ENCODE results near the gene ZNF512B.
"Not testable (repeated sequence)": the region's sequence is repeated elsewhere in the genome, so short reads cannot be mapped to it uniquely, and the experiment has no call there.

ZNF512B gene, protein sequence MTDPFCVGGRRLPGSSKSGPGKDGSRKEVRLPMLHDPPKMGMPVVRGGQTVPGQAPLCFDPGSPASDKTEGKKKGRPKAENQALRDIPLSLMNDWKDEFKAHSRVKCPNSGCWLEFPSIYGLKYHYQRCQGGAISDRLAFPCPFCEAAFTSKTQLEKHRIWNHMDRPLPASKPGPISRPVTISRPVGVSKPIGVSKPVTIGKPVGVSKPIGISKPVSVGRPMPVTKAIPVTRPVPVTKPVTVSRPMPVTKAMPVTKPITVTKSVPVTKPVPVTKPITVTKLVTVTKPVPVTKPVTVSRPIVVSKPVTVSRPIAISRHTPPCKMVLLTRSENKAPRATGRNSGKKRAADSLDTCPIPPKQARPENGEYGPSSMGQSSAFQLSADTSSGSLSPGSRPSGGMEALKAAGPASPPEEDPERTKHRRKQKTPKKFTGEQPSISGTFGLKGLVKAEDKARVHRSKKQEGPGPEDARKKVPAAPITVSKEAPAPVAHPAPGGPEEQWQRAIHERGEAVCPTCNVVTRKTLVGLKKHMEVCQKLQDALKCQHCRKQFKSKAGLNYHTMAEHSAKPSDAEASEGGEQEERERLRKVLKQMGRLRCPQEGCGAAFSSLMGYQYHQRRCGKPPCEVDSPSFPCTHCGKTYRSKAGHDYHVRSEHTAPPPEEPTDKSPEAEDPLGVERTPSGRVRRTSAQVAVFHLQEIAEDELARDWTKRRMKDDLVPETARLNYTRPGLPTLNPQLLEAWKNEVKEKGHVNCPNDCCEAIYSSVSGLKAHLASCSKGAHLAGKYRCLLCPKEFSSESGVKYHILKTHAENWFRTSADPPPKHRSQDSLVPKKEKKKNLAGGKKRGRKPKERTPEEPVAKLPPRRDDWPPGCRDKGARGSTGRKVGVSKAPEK

DNA sequence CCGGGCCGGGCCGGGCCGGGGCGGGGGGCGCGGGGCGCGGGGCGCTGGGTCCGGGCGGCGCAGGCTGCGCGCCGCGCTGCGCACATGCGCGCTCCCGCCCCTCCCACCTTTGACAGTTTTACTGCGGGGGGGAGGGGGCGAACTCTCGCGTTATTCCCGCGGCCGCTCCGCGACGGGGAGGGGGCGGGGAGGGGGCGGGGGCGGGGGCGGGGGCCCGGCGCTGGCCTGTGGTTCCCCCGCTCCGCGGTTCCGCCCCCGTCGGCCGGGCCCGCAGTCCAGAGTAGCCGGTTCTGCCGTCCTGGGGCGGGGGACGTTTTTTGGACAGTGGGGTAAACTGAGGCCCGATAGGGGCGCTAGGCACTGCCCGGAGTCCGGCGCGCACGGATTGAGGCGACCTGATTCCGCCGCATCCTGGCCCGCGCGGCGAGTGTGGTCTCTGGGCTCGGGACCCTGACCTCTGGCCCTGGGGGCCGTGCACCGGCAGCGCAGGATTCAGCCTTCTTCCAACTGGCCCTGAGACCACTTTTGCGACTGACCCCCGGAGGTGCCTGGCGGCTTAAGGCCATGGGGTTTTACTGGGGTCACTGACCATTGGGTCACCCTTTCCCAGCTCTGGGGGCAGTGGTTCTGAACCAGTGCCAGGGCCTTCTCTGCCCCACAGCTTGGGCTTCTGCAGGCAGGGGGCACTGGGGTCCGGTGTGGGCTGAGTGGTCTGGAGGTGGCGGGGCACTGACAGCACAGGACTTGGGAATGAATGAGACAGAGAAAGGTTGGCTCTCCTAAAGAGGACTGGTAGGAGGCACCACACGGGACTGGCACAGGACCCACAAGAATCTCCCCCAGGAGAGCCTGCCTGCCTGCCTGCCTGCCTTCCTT, at the start of gene ZNF512B:
ZNF512B (minus strand) TSS at position 93 of the 876 bp plus-strand sequence. CDS start 1,980 bp downstream, outside the sequence.
- no peak for DNase-seq (ENCODE audit: low spot score)

DNA sequence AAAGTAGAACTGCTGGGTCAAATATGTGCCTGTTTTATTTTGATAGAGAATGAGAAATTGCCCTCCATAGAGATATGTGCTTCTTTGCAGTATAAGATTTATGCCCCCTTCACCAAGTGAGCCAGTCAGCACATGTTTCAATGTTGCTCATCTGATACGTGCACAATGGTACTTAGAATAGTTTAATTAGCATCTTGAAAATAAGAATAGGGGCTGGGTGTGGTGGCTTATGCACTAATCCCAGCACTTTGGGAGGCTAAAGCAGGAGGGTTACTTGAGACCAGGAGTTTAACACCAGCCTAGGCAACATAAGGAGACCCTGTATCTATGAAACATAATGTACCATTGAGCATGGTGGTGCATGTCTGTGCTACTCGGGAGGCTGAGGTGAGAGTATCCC, 45.9 kb upstream of the ZNF512B start:
- no peak for DNase-seq (ENCODE audit: low spot score)

DNA sequence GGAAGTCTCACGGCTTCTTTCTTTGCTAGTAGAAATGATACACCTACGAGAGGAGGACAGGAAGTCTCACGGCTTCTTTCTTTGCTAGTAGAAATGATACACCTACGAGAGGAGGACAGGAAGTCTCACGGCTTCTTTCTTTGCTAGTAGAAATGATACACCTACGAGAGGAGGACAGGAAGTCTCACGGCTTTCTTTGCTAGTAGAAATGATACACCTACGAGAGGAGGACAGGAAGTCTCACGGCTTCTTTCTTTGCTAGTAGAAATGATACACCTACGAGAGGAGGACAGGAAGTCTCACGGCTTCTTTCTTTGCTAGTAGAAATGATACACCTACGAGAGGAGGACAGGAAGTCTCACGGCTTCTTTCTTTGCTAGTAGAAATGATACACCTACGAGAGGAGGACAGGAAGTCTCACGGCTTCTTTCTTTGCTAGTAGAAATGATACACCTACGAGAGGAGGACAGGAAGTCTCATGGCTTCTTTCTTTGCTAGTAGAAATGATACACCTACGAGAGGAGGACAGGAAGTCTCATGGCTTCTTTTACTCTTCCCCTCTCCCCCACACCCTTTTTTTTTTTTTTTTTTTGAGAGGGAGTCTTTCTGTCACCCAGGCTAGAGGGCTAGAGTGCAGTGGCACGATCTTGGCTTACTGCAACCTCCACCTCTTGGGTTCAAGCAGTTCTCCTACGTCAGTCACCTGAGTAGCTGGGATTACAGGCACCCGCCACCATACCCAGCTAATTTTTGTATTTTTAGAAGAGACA, 42.8 kb upstream of the ZNF512B start:
- DNase-seq (ENCODE audit: low spot score): not testable (repeated sequence)

DNA sequence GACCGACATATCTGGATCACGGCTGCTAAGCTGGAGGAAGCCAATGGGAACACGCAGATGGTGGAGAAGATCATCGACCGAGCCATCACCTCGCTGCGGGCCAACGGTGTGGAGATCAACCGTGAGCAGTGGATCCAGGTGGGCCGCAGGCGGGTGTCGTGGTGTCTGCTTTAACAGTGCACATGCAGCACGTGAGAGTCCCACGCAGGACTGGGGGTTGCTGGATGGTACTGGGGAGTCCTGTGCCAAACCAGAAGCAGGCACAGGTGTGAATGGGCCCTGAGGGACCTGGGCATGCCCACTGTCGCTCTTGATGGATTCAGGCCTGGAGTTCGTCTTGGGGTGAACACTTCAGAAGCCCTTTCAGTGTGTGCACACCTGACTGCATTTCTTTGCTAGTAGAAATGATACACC, 41.6 kb upstream of the ZNF512B start:
- DNase-seq (ENCODE audit: low spot score): no peak

DNA sequence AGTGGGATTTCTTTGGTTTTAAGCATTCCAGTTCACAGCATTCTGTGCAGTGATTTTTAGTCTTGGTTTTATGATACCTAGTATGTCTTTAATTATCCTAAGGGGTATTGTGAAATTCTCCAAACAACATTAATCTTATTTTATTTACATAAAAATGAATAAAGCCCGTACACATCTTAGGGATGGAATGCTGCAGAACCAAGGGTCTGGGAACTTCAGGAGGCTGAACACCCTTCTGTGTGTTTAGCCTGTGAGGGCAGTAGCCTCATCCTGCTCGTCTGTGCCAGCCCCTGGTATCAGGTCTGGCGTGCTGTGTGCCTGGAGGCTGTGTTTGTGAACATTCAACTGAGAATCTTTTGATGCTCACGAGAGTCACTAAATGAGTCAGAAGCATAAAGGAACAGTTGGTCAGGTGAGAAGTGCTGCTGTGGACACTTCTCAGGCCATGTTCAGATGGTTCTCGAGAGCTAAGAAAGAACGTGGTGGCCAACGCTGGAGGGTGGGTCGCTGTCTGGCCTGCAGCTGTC, 41.0 kb upstream of the ZNF512B start:
- no peak for DNase-seq (ENCODE audit: low spot score)

DNA sequence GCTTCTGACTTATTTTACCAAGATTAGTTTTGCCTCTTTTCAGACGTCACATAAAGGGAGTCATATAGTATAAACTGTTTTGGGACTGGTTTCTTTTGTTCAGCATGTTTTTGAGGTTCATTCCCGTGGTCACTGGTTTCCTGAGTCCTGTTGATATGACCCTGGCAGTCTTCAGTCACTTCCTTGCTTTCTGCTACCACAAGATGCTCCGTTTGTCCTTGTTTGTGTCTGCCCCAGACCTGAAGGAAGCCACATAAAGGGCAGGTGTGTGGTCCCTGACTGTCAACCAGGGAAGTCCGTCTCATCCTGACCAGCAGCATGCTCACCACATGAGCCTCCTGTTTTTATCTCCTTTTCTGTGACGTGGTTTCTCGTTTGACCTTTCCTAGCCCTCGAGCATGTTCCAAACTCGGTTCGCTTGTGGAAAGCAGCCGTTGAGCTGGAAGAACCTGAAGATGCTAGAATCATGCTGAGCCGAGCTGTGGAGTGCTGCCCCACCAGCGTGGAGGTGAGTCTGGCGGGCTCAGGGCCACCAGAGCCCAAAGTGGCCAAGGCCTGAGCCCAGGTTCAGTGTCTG, 40.2 kb upstream of the ZNF512B start:
- DNase-seq (ENCODE audit: low spot score): no peak

DNA sequence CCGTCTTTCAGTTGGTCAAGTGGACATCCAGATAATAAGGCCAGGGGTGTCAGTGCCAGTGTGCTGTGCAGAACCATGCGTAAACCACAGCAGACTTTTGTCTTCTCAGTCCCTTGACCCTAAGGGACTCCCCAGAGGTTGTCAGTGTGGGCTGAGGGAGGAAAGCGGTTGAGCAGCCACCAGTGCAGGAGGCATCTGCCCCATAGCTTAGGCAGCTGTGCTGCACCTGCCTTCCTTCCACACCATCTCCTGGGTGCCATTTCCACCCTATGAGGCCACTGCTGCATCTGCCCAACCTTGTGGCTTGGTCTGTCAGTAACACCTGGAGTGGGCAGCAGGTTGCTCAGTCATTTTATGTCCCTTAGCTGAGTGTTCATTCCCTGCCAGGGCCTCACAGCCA, 37.2 kb upstream of the ZNF512B start:
- DNase-seq (ENCODE audit: low spot score): no peak

DNA sequence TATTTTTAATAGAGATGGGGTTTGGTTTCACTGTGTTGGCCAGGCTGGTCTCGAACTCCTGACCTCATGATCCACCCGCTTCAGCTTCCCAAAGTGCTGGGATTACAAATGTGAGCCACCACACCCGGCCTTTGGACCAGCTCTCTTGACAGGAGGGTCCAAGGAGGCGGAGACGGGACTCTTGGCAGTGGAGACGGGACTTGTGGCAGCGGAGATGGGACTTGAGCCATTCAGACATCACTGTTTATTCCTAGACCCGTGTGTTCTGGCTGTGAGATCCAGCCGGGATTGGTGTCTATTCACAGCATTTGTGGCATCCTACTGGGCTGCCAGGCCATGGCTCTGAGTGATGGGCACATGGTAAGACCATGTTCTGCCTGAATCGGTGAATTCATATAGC, 36.8 kb upstream of the ZNF512B start:
- no peak for DNase-seq (ENCODE audit: low spot score)

DNA sequence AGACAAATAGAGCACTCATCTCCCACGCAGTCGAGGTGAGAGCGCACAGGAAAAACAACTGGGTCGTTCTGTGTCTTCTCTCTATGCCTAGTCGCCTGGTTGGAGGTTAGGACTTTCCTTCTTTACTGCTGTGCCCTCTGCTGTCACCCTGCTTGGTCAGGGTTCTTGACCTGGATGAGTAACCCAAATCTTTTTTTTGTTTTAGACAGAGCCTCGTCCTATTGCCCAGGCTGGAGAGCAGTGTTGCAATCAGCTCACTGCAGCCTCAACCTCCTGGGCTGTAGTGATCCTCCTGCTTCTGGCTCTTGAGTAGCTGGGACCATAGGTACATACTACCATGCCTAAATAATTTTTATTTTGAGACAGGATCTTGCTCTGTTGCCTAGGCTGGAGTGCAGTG, 35.7 kb upstream of the ZNF512B start:
- DNase-seq (ENCODE audit: low spot score): no peak

DNA sequence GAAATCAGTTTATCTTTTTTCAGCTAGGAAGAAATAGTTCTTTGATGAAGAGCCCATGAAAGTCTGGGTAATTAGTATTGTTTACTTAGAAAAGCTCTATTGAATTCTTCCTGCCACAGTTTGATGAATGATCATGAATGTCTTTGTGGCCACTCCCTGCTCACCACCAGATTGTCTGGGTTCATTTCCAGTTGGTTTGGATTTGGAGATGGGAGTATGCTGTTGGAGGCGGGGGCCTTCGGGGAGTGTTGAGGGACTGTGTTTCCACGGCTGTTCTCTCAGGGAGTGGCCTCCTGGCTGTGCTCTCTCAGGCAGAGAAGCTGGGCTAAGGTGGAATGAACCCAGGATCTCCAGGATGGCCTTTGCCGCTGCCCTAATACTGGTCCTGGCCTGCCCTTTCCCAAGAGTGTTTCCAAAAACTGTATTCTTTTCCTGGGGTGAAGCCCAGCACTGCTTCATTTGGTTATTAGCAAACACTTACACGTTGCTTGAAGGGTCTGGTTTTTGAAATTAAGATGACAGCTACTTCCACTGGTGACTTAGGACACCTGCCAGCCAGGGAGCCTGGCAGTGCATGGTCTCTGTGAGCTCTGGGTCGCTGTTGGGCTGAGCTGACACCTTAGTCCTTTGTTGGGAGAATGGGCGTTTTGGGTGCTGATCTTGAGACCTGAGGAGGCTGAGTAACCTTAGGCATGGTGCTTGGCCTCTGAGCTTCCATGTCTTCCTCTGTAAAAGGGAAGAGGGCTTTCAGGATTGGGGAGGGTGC, 34.4 kb upstream of the ZNF512B start:
- no peak for DNase-seq (ENCODE audit: low spot score)

DNA sequence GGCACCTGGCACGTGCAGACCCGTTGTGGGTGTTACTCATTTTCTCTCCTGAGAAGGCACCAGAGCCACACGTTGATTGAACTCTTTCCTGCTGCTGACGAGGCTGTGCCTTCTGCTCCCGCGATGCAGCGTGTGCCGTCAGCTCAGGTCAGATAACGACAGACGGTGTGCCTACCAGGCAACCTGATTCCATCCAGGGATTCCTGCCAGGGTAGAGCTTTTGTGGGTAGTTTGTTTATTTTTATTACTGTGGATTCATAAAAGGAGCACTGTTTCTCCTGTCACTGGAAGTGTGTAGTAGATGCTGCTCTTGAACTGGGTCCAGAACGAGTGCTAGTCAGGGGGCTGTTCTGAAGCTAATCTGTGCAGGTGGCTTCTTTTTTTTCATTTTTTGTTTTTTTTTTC, 31.9 kb upstream of the ZNF512B start:
- no peak for DNase-seq (ENCODE audit: low spot score)

DNA sequence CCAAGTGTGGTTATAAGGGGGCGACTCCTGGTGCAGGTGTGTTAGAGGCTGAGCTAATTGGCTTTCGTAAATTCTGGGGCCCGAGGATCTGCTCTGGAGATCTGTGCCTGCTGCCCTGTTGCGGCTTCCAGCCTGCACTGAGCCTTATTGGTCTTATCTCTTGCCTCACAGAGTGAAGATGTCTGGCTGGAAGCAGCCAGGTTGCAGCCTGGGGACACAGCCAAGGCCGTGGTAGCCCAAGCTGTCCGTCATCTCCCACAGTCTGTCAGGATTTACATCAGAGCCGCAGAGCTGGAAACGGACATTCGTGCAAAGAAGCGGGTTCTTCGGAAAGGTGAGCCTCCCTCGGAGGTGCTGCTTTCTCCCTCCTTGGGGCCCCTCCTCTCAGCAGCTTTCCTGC, 31.2 kb upstream of the ZNF512B start:
- DNase-seq (ENCODE audit: low spot score): no peak

DNA sequence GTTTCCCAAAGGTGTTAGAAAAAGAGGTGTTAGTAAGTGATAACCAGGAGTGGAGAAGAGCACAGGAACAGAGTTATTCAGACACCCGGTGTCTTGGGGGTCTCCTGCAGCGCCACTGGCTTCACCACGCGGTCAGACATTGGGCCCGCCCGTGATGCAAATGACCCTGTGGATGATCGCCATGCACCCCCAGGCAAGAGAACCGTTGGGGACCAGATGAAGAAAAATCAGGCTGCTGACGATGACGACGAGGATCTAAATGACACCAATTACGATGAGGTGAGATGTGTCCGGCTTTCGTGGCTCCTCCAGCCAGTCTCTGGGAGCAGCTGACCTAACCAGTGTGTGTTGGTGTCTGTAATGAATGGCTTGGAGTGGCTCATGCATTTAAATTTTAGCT, 13.2 kb upstream of the ZNF512B start:
- no peak for DNase-seq (ENCODE audit: low spot score)

DNA sequence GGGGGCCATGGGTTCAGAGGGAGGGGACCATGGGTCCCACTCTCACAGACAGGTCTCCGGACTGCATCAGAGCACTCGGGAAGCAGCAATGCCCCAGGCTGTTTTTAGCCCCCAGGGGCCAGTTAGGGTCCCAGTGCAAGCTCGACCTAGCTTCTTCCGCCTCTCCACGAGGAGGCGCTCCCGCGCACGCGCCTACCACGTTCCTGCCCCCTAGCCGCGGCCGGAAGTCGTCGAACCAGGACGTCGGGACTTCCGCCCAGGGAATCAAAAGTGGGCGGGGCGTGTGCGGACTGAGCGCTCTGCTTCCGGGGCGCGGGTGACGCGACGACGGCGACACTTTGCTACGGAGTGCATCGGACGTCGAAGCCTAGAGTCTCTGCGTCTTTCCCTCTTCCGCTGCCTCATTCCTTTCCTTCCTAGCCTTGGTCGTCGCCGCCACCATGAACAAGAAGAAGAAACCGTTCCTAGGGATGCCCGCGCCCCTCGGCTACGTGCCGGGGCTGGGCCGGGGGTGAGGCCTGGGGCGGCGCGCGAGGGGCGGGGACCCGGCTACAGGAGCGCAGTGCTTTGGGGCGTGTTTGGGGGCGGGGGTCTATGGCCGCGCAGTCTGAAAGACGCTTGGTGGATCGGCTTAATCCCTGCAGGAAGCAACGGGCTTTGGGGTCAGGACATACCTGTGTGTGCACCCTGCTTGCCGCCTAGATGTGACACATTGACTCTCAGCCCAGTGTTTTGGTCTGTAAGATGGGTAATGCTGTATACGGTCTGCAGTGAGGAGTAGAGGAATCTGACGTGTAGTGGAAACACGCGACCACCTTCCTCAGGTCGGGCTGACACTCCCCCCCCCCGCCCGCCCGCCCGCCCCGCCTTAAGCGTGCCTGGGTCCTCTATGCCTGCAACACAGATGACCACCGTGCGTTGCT, 11.3 kb upstream of the ZNF512B start, which contains the start of gene PRPF6:
PRPF6 (plus strand) TSS at position 327 of the 923 bp plus-strand sequence; CDS start at position 441, 114 bp downstream.
- DNase-seq (ENCODE audit: low spot score): peak; percentile 98

DNA sequence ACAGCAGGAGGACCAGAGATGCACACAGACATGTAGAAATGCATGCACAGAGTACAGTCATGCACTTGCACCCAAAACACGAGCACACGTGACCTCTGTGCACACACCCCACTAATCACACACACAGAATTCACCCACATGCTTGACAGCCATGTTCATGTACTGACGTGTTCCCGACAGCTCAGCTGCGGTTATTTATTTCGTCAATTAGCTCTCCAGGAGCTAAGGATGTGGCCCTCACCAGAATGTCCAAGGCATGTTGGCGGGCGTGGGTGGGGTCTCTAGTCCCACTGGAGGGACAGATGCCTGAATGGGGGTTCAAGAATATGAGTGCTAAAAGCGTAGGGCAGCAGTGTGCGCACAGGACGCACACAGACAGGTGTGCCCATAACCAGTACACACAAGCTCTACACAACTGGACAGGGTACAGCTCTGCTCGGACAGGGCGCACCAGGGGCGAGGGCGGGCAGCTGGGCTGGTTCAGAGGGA, 10.6 kb upstream of the ZNF512B start:
- no peak for DNase-seq (ENCODE audit: low spot score)

DNA sequence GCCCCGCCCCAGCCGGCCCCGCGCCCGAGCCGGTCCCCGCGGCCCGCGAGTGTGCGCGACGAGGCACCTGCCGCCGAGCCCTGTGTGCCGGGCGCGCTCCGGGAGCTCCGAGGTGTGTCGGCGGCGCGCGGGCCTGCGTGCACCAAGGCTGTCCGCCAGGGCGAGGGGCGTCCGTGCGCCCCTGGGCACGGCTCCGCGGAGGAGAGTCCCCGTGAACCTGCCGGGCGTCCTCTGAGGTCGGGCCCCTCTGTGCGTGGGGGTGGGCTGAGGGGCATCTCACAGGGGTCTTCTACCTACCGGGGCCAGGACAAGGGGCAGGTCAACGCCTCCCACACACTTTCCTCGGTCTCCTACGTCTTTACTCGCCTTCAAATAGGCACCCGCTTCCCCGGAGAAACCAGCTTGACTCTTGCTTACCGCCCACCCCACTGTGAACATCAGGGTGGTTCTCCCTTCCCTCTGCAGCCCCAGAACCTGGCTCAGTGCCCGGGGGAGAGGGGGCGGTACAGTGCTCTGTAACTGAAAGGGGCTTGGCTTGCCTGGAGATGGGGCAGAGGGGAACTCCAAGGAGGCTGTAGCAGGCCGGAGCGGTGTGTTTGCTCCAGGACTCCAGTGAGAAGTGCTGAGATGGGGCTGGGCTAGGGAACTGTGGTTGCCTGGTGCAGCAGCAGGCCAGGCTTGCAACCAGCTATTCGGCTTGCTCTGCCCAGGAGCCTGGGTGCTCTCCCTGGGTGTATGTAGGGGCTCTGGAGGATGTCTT, 10.0 kb upstream of the ZNF512B start, which contains the start of gene SAMD10:
SAMD10 (minus strand) TSS at position 86 of the 760 bp plus-strand sequence. CDS start 175 bp downstream, outside the sequence.
- peak; percentile 83 for DNase-seq (ENCODE audit: low spot score)

DNA sequence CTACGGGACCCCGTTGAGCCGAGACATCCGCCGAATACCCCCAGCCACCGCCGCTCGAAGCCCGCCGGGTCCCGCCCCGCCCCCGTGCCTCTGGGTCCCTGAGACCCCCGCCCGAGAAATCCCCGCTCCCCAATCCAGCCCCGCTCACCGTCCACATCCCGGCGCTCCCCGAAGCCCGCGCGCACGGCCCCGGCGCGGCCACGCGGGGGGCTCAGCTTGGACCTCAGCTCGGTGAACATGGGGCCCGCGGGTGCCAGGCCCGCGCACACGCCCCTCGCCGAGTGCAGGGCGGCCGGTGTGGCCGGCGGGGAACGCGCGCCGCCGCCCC, 9.5 kb upstream of the ZNF512B start:
- peak; percentile 43 for DNase-seq (ENCODE audit: low spot score)
